ENCODE data around the gene RASGRP3. TPM values are rescaled to one million over a fixed set of nuclear protein-coding genes. Genes with fewer than 3 reads are reported as not detected.

The RASGRP3 gene
- total and polyA plus RNA-seq, 9 of the 15 experiments (the other 6 are each of a cell fraction or from before 2014, with no cell fraction given): 0.18 to 1.7 (median 1.2) TPM

DNA sequence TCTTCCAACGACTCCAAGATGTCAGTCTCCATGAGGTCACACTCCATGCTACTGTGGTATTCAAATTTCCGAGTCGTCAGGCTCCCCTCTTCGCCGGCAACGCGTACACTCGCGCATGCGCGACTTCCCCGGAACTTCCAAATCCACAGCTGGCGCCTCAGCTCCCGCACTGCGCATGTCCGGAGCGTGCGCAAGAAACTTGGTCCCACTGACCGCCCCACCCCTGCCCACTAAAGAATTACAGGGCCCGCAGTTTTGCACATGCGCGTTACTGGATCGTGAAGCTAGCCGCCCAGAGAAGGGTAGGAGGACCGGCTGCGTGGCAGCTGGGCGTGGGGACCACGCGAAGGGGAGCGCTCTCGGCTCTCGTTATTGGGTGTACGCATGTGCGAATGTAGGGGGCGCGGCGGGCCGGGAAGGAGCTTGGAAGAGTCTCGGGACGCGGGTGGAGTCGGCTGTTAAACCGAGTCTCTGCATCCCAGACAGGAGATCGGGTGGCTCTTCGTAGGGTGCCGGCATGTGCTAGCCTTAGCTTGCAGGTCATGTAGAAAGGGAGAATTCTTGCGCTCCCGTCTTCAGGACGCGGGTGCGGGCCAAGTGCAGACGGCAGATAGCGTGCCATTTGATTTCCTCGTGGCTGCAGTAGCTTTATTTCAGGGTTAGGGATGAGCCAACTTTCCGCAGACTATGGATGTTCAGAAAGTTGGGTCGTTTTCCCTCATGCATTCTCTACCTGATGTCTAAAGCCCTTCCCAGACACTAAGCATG lies 122.9 kb downstream of the RASGRP3 start, which contains the start of gene FAM98A (continued):
- TF ChIP-seq, protein P1, sequence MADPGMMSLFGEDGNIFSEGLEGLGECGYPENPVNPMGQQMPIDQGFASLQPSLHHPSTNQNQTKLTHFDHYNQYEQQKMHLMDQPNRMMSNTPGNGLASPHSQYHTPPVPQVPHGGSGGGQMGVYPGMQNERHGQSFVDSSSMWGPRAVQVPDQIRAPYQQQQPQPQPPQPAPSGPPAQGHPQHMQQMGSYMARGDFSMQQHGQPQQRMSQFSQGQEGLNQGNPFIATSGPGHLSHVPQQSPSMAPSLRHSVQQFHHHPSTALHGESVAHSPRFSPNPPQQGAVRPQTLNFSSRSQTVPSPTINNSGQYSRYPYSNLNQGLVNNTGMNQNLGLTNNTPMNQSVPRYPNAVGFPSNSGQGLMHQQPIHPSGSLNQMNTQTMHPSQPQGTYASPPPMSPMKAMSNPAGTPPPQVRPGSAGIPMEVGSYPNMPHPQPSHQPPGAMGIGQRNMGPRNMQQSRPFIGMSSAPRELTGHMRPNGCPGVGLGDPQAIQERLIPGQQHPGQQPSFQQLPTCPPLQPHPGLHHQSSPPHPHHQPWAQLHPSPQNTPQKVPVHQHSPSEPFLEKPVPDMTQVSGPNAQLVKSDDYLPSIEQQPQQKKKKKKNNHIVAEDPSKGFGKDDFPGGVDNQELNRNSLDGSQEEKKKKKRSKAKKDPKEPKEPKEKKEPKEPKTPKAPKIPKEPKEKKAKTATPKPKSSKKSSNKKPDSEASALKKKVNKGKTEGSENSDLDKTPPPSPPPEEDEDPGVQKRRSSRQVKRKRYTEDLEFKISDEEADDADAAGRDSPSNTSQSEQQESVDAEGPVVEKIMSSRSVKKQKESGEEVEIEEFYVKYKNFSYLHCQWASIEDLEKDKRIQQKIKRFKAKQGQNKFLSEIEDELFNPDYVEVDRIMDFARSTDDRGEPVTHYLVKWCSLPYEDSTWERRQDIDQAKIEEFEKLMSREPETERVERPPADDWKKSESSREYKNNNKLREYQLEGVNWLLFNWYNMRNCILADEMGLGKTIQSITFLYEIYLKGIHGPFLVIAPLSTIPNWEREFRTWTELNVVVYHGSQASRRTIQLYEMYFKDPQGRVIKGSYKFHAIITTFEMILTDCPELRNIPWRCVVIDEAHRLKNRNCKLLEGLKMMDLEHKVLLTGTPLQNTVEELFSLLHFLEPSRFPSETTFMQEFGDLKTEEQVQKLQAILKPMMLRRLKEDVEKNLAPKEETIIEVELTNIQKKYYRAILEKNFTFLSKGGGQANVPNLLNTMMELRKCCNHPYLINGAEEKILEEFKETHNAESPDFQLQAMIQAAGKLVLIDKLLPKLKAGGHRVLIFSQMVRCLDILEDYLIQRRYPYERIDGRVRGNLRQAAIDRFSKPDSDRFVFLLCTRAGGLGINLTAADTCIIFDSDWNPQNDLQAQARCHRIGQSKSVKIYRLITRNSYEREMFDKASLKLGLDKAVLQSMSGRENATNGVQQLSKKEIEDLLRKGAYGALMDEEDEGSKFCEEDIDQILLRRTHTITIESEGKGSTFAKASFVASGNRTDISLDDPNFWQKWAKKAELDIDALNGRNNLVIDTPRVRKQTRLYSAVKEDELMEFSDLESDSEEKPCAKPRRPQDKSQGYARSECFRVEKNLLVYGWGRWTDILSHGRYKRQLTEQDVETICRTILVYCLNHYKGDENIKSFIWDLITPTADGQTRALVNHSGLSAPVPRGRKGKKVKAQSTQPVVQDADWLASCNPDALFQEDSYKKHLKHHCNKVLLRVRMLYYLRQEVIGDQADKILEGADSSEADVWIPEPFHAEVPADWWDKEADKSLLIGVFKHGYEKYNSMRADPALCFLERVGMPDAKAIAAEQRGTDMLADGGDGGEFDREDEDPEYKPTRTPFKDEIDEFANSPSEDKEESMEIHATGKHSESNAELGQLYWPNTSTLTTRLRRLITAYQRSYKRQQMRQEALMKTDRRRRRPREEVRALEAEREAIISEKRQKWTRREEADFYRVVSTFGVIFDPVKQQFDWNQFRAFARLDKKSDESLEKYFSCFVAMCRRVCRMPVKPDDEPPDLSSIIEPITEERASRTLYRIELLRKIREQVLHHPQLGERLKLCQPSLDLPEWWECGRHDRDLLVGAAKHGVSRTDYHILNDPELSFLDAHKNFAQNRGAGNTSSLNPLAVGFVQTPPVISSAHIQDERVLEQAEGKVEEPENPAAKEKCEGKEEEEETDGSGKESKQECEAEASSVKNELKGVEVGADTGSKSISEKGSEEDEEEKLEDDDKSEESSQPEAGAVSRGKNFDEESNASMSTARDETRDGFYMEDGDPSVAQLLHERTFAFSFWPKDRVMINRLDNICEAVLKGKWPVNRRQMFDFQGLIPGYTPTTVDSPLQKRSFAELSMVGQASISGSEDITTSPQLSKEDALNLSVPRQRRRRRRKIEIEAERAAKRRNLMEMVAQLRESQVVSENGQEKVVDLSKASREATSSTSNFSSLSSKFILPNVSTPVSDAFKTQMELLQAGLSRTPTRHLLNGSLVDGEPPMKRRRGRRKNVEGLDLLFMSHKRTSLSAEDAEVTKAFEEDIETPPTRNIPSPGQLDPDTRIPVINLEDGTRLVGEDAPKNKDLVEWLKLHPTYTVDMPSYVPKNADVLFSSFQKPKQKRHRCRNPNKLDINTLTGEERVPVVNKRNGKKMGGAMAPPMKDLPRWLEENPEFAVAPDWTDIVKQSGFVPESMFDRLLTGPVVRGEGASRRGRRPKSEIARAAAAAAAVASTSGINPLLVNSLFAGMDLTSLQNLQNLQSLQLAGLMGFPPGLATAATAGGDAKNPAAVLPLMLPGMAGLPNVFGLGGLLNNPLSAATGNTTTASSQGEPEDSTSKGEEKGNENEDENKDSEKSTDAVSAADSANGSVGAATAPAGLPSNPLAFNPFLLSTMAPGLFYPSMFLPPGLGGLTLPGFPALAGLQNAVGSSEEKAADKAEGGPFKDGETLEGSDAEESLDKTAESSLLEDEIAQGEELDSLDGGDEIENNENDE (IDR thresholded peaks at IDR 0.05; ENCODE audit: low read depth, low read length): no peak
- TF ChIP-seq, protein P2, sequence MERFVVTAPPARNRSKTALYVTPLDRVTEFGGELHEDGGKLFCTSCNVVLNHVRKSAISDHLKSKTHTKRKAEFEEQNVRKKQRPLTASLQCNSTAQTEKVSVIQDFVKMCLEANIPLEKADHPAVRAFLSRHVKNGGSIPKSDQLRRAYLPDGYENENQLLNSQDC (CRISPR knock-in tag; IDR thresholded peaks at IDR 0.05): no peak
- TF ChIP-seq CBFA2T3 (IDR thresholded peaks at IDR 0.05) (peak; percentile 14; the same call in 1 of the 2 replicates), MYC (IDR thresholded peaks at IDR 0.05; ENCODE audit: low read depth, low read length) (peak; percentile 83), MYC (CRISPR knock-in tag; IDR thresholded peaks at IDR 0.05; ENCODE audit: borderline replicate concordance, low read depth) (no peak), SMAD4 (CRISPR knock-in tag; conservative IDR thresholded peaks at IDR 0.05) (peak; percentile 63; the same call in 1 of the 2 replicates), NFIX (CRISPR knock-in tag; IDR thresholded peaks at IDR 0.05; ENCODE audit: low read depth) (no peak), COPS2 (conservative IDR thresholded peaks at IDR 0.05) (no peak), TRIM24 (IDR thresholded peaks at IDR 0.05) (no peak), ZKSCAN3 (CRISPR knock-in tag; IDR thresholded peaks at IDR 0.05) (no peak), TAF1 (IDR thresholded peaks at IDR 0.05; ENCODE audit: control insufficient read depth, extremely low read depth, insufficient read depth, low read length, severe bottlenecking) (no peak), ADNP (tag; IDR thresholded peaks at IDR 0.05) (no peak), ZNF316 (IDR thresholded peaks at IDR 0.05) (no peak), ZNF133 (CRISPR knock-in tag; IDR thresholded peaks at IDR 0.05) (no peak)
- TF ChIP-seq, protein P3, sequence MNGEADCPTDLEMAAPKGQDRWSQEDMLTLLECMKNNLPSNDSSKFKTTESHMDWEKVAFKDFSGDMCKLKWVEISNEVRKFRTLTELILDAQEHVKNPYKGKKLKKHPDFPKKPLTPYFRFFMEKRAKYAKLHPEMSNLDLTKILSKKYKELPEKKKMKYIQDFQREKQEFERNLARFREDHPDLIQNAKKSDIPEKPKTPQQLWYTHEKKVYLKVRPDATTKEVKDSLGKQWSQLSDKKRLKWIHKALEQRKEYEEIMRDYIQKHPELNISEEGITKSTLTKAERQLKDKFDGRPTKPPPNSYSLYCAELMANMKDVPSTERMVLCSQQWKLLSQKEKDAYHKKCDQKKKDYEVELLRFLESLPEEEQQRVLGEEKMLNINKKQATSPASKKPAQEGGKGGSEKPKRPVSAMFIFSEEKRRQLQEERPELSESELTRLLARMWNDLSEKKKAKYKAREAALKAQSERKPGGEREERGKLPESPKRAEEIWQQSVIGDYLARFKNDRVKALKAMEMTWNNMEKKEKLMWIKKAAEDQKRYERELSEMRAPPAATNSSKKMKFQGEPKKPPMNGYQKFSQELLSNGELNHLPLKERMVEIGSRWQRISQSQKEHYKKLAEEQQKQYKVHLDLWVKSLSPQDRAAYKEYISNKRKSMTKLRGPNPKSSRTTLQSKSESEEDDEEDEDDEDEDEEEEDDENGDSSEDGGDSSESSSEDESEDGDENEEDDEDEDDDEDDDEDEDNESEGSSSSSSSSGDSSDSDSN (IDR thresholded peaks at IDR 0.05; ENCODE audit: borderline replicate concordance in 1 of 2, low read depth in 2 of 2, low read length in 2 of 2): no peak

Measured in K562 (cell line).